AG04450 (cell line): ENCODE results near the gene HCN2. TPM values are rescaled to one million over a fixed set of nuclear protein-coding genes. Genes with fewer than 3 reads are reported as not detected.

ENCODE experiments used
- CTCF ChIA-PET: fragments of 300-600, 350-600 bp; formaldehyde crosslinking; extraction: SDS; loops from one replicate; lab custom pipeline; 2022; ENCODE audit warnings: antibody characterized with exemption, inconsistent platforms; lab: Charles Lee
- POLR2A ChIA-PET: fragments of 350-600 bp; formaldehyde crosslinking; extraction: SDS; loops from one replicate; lab custom pipeline; 2021; ENCODE audit warnings: antibody characterized with exemption, inconsistent platforms; lab: Yijun Ruan, JAX
- DNase-seq: peaks from one replicate; pipeline ENCODE4 v3.0.0-alpha.2; 2011; ENCODE audit warnings: low read depth, low spot score
- H3K27ac ChIP-seq: one replicate; pipeline ENCODE4 v1.5.1; 2012; ENCODE audit warnings: low read depth, low read length, control low read depth
- H3K27me3 ChIP-seq: one replicate; pipeline ENCODE4 v1.6.0; 2012; ENCODE audit warnings: low read length; ENCODE audit not compliant: control insufficient read depth, insufficient read depth
- H3K4me3 ChIP-seq: 2 replicates; pipeline ENCODE4 v1.5.1; 2011; ENCODE audit warnings: mild to moderate bottlenecking, low read depth, low read length, control low read depth
- H3K9me3 ChIP-seq: 2 replicates; pipeline ENCODE4 v1.5.1; 2012; ENCODE audit warnings: low read length; ENCODE audit not compliant: control insufficient read depth, insufficient read depth
- polyA plus RNA-seq: library from polyadenylated mRNA; depleted of rRNA; stranded (reverse); fragments of >200 nt; gene quantifications from 2 replicates; pipeline ENCODE4 v1.2.3, GENCODE V29; 2011
- TF ChIP-seq, protein P1 (sequence below): IDR thresholded peaks from 2 replicates; pipeline ENCODE4 v1.5.1; 2011; ENCODE audit warnings: low read depth, low read length, control low read depth, inconsistent platforms

HCN2 gene
- polyA plus RNA-seq, 1 experiment = 0.33 TPM

GRCh38 chr19:658059-658839 lies 68.6 kb downstream of the HCN2 start:
- H3K27ac ChIP-seq = no peak overlapping the region

GRCh38 chr19:658916-659839 lies 69.5 kb downstream of the HCN2 start:
- Histone ChIP-seq H3K9me3 (peaks cover 4% of the 10 kb centered on the region; the same call in 1 of the 2 replicates), H3K4me3 (no peak overlapping the region), H3K27me3 (no peaks in the 10 kb centered on the region), H3K27ac (no peak overlapping the region)
- ChIA-PET CTCF (interaction anchor here (0.6 kb wide), 1 partner anchor 60 kb away, joined by 9 read pairs; no protein-coding TSS in a partner anchor), POLR2A (no interaction called here)
- TF ChIP-seq, protein P1, sequence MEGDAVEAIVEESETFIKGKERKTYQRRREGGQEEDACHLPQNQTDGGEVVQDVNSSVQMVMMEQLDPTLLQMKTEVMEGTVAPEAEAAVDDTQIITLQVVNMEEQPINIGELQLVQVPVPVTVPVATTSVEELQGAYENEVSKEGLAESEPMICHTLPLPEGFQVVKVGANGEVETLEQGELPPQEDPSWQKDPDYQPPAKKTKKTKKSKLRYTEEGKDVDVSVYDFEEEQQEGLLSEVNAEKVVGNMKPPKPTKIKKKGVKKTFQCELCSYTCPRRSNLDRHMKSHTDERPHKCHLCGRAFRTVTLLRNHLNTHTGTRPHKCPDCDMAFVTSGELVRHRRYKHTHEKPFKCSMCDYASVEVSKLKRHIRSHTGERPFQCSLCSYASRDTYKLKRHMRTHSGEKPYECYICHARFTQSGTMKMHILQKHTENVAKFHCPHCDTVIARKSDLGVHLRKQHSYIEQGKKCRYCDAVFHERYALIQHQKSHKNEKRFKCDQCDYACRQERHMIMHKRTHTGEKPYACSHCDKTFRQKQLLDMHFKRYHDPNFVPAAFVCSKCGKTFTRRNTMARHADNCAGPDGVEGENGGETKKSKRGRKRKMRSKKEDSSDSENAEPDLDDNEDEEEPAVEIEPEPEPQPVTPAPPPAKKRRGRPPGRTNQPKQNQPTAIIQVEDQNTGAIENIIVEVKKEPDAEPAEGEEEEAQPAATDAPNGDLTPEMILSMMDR = no peak
- no peak for DNase-seq

More at GRCh38 chr19:658059-658839, 68.6 kb downstream of the HCN2 start:
- TF ChIP-seq, protein P1 = no peak
- no peak overlapping the region for H3K4me3 ChIP-seq
- H3K9me3 ChIP-seq = no peaks in the 10 kb centered on the region; the same call in 1 of the 2 replicates
- ChIA-PET POLR2A (no interaction called here), CTCF (interaction anchor here (0.6 kb wide), 1 partner anchor 61 kb away, joined by 9 read pairs; no protein-coding TSS in a partner anchor)
- DNase-seq = no peak
- no peaks in the 10 kb centered on the region for H3K27me3 ChIP-seq

DNA sequence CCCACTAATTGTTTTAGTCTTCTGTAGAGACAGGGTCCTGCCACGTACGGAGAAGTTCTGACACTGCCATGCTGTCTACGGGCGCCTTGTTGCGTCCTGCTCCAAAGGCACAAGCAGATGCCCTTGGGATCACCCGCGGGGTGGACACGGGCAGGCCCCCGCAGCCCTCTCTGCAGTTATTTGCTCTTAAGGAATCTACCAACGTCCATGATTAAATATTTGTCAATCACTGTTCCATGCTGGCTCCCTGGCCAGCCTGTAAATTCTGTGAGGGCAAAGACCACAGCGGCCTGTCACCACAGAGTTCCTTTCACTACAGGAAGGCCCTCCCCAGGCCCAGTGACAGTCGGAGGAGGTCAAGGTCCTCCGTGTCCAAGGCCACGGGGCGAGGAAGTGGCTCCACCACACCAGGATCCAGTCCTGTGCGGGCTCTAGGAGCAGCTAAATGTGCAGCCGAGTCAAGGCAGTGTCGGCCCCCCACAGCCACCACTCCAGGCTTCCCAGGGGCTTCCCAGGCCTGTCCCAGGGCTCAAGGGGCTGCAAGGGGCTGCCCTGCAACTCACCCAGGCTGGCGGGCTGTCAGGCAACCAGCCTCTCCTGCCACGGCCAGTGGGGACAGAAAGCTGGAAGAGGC lies 71.2 kb downstream of the HCN2 start:
- TF ChIP-seq, protein P1 = no peak
- CTCF ChIA-PET = no interaction called here
- Histone ChIP-seq H3K4me3 (peak overlapping the region; percentile 83), H3K9me3 (peaks cover 4% of the 10 kb centered on the region; the same call in 1 of the 2 replicates), H3K27ac (no peak overlapping the region), H3K27me3 (no peaks in the 10 kb centered on the region)
- DNase-seq = no peak
- POLR2A ChIA-PET = no interaction called here

DNA sequence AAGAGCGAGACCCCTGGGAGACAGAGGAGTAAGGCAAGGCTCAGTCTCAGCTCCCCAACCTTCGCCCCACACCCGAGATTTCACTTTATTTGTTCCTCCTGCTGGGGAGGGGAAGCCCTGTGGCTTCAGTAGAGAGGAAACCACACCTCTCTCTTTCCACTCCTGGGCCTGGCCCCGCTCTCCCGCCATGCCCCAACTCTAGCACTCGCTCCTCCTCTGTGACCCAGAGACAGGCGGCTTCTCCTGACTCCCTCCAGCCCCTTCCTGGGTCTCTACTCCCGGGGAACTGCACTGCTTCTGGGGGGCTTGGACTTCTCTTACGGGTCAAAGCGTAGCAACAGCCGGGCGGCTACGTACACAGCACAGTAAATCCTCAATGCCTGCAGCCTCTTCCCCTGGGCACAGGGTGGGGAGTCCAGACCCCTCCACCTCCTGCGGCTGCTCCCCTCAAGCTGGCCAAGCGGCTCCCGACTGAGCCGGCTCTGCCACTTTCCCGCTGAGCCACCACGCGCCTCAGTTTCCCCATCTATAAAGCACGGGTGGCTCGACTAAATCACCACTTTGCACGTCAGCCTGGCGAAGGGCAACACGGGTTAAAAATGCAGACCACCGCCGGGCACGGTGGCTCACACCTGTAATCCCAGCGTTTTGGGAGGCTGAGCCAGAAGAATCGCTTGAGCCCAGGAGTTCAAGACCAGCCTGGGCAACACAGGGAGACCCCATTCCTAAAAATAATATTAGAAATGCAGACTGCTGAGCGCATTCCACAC lies 71.9 kb downstream of the HCN2 start:
- Histone ChIP-seq H3K4me3 (peak overlapping the region; percentile 83), H3K9me3 (peaks cover 5% of the 10 kb centered on the region), H3K27me3 (no peaks in the 10 kb centered on the region), H3K27ac (no peak overlapping the region)
- ChIA-PET CTCF (no interaction called here), POLR2A (no interaction called here)
- TF ChIP-seq, protein P1 = no peak
- no peak for DNase-seq
